HG02678 (cell line): ENCODE measurements around the gene RBM38.

Source experiments
- ATAC-seq: cut with Tn5 transposase; IDR thresholded peaks from one replicate; pipeline ENCODE4 v1.9.1; 2021; ENCODE audit warnings: mild to moderate bottlenecking, moderate library complexity; ENCODE audit not compliant: unreplicated experiment

RBM38 gene

GRCh38 chr20:57433657-57434389 lies 42.6 kb downstream of the RBM38 start:
- ATAC-seq = no peak

GRCh38 chr20:57434390-57434700 lies 43.1 kb downstream of the RBM38 start:
- no peak for ATAC-seq

DNA sequence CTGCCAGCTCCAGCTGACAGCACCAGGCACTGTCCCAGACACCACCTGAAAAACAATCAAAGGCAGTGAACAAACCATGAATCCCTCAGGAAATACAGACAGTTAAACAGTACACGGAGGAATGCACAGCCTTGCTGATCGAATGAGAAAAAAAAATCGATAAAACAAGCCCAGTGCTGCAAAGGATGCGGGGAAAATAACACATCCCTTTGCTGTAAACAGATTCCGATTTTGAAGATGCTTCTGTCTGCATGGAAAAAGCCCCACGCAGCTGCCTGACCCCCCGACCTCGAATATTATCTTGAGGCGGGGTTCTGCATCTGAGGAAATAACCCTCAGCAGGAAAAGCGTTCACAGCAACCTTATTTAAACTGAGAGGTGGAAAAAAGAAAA lies 43.9 kb downstream of the RBM38 start:
- no peak for ATAC-seq

DNA sequence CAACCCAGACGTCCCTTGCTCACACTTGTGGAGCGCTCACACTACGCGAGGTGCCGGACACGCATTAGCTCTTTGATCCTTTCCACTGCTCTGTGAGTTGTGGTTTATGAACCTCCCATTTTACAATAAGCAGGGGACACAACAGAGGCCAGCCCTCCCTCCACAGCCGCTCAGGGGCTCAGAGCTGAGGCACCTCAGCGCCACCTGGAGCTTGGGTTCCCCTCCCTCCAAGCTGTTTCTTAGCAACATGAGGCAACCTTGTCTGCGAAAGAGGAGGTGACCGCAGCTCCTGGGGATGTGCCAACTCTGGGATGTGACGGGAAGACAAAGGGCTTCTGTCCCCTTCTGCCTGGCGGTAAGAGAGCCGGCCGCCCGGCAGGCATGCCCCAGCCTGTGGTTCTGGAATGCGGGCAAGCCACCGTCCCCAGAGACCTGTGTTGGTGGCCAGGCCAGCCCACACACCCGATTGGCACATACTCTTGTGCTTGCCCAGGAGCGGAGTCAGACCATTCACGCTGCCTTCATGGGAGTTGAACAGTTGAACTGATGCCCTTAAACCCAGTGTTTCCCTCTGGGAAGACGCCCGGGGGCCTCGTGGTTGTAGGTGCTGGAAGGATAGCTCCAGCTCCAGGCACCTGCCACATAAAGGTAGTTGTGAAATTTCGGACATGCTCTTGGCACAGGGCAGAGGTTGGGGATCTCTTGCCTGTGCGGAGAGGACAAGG lies 44.5 kb downstream of the RBM38 start:
- peak; percentile 43 for ATAC-seq

GRCh38 chr20:57436223-57436545 lies 45.0 kb downstream of the RBM38 start:
- no peak for ATAC-seq

- ATAC-seq = no peak
Measured at GRCh38 chr20:57437267-57437666, 46.1 kb downstream of the RBM38 start.

DNA sequence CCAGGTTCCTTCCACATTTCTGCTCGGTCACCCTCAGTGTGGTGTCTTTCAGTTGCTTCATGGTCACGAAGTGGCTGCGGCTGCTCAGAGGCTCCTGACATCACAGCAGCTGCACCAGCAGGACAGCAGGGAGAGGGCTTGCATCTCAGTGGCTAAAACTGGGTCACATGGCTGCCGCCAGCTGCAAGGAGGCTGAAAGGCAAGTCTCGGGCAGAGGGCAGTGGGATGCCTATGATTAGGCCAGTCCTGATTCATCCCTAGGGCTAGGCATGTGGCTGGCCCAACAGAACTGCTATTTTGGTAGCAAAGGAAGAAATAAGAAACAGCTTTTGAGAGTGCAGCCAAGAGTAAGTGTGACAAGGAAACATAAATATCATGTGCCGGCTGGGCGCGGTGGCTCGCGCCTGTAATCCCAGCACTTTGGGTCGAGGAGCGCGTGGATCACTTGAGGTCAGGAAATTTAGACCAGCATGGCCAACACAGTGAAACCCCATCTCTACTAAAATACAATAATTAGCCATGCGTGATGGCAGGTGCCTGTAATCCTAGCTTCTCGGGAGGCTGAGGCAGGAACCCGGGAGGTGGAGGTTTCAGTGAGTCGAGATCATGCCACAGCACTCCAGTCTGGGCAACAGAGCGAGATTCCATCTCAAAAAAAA lies 46.6 kb downstream of the RBM38 start:
- no peak for ATAC-seq

- no peak for ATAC-seq
Measured at GRCh38 chr20:57438552-57438951, 47.4 kb downstream of the RBM38 start.

DNA sequence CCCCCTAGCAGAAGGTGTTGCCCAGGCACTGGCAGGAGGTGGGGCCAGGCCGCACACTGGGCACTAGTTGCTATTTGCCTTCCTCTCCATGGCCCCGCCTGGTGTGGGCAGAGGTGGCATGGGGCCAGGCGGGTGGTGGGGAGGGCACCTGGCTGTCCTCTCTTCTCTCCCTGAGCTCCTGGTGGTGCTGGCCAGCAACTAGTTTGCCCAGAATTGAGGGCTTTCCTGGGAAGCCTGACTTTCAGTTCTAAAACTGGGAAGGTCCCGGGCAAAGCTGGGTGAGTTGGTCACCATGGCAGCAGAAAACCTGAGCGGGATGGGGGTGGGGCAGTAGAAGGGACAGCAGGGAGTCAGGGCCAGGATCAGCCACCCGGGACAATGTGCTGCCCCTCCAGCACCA lies 48.2 kb downstream of the RBM38 start:
- ATAC-seq = no peak

GRCh38 chr20:57439993-57440392 lies 48.8 kb downstream of the RBM38 start:
- ATAC-seq = no peak

DNA sequence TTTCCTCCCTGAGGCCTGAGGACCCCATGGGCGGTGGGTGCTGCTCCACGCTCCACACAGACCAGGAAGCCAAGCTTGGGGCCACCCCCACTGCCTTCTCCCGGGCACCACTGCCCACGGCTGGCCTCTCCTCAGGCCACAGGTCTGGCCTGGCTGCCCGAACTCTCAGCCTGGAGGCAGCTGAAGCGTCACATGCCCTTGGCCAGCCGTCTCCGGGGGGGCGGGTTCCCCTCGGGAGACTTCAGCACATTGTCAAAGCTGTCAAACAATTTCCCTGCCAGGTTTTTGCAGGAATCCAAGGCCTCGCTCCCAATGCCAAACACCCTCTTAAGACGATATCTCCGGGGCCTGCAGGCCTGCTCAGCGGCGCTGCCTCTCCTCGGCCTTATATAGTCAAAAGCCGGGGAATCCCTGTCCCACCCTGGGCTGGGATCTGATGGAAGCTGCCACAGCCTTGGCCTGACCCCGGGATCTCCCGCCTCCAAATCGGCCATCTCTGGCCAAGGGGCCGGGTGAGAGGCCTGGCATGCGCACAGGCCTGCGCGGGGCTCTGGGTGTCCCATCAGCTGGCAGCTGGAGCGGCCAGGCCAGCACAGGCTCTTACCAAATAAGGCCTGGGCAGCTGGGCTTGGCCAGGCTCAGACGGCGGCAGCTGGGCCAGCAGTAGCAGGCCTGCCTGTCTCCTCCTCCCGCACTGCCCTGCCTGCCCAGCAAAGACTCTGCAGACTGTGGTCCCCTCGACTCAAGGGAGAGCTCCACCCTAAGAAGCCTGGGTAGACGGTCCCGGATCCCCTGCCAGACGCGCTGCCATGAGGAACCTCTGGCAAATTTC lies 49.7 kb downstream of the RBM38 start:
- no peak for ATAC-seq

GRCh38 chr20:57441510-57442154 lies 50.4 kb downstream of the RBM38 start:
- no peak for ATAC-seq

GRCh38 chr20:57442158-57442887 lies 51.1 kb downstream of the RBM38 start:
- ATAC-seq = no peak

- no peak for ATAC-seq
Measured at GRCh38 chr20:57442888-57443239, 51.7 kb downstream of the RBM38 start.

DNA sequence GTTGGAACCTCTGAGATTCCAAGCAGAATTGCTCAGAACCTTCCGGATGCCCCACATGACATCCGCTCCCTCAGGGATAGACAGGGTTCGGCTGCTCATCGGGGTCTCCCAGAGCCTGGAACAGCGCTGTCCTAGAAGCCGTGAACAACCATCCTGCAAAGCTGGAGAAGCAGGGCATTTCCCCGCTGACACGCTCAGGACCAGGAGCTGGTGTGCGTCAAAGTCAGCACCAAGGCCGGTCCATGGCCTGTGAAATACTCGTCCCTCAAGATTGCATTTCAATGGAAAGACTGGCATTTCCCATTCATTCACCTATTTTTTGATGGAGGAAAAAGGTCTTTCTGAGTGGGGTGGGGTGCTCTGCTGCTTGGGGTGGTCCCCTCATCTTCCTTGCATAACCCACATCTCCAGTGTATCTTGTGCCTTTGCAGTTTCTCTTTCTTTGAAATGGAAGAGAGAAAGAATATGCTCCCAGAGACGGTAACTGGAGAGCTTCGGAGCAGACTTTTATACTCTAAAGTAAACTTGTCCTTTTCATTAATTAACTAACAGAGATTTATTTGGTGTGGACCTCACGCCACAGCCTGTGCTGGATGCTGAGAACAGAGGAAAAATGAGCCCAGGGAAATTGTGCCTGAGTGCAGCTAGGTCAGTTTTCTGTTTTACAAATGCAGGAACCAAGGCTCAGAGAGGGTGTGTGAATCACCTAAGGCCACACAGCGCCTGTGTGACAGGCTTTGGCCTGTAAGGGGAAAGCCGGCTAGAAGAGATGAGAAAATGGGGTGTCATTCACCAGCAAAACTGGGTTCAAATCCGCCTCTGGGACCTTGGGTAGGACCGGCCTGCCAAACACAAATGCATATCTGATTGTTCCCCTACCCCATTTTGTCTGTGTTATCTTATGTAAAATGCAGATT lies 52.4 kb downstream of the RBM38 start:
- no peak for ATAC-seq

- no peak for ATAC-seq
Measured at GRCh38 chr20:57444394-57445048, 53.3 kb downstream of the RBM38 start.

DNA sequence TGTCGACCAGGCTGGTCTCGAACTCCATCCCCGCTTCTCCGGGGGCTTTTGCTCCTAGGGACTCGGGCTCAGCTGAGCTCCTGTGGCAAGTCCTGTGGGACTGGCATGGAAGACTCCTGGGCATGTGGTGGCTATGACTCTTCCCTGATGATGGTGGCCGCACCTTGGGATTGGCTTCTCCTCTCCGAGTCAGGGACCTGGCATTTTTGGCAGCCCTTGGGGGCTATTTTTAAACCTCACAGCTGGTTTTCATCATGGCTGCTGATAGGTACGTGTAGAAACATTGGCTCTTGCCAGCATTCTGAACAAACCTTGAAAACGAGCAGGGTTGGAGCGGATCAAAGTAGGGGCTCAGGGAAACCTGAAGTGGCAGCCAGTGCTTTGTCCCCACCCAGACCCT lies 54.1 kb downstream of the RBM38 start:
- no peak for ATAC-seq

GRCh38 chr20:57445774-57446173 lies 54.6 kb downstream of the RBM38 start:
- ATAC-seq = no peak
